NCI-H1105 treated with DMSO at 0.1 percent for 48 hours (cell line): ENCODE results near the gene FUT8.

ENCODE experiments used
- DNase-seq: peaks from one replicate; lab custom pipeline; 2025; lab: John Stamatoyannopoulos, UW

The FUT8 gene

DNA sequence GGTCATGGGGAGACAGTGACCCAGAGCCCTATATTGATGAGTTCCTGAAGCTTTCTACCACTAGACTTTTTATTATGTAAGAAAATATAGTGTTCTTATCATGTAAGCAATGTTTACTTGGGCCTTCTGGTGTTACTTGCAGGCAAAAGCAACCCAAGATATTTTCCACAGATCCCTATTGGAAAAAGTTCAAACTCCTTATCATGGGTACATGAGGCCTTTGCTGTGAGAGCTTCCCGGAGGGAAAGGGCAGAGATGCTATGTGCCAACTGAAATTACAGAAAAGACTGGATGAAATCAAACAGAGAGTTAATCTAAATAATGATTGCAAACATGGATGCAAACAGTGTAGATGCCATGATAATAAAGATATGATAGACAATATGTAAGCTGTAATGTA, 361.5 kb downstream of the FUT8 start:
- DNase-seq, result no peak

DNA sequence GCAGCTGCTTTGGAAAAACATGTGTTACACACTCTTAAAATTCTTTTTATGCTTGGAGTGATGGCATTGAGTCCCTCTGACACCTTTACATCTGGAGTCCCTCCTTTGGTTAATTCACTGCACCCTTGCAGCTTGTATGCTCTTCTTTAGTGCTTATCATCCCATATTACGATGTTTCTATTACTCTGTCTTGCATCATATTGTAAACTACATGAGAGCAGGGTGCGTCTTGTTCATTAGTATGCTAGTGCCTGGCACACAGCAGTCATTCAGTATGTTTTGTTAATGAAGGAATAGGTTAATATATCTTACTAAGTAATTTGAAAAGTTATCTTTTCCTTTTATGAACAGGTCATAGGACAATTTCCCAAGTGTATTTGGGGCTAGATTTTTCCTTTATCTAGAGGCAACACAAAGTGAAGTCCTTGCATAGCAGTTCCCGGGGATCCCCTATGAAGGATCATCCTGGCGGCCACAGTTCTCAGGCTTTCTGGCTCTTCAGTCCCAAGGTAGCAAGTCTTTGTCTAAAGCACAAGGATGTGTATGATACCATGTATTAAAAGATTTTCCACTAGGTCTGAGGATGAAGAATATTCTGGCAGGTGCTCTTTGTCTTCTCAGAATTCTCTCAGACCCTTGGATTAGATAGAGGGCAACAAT, 363.8 kb downstream of the FUT8 start:
- DNase-seq, result no peak

- no peak for DNase-seq
Measured at GRCh38 chr14:65780566-65780965, 368.0 kb downstream of the FUT8 start.

DNA sequence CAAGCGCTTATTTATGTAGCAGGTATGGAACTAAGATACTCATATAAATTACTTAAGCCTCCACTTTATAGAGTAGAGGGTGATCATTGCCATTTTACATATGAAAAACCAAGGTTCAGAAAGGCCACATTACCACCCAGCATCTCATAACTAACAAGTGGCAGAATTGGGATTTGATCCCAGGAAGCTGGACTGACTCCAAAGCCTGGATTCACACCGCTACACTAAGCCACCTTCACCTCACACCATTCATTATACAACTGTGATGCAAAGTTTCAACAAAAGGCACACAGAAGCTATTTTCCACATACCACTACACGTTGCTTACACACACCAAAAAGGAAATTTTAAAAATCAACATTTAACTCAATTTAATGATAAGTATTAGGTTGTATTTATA, 370.6 kb downstream of the FUT8 start:
- DNase-seq, result no peak

GRCh38 chr14:65783576-65783975, 371.0 kb downstream of the FUT8 start:
- DNase-seq, result no peak

GRCh38 chr14:65784574-65784973, 372.0 kb downstream of the FUT8 start:
- DNase-seq, result no peak

DNA sequence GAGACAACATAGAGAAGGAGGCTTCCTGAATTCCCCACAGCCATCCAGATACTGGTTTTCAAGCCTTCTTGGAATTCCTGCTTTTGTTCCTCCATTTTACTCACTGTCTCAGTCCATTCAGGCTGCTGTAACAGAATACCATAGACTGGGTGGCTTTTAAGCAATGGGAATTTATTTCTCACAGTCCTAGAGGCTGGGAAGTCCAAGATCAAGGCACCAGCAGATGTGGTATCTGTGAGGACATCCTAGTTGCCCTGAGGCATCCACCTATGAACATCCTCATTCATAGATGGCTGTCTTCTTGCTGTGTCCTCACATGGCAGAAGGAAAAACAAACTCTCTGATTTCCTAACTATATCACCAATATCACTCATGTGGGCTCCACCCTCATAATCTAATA, 374.9 kb downstream of the FUT8 start:
- no peak for DNase-seq

GRCh38 chr14:65788876-65789275, 376.3 kb downstream of the FUT8 start:
- DNase-seq, result no peak

GRCh38 chr14:65789363-65789762, 376.8 kb downstream of the FUT8 start:
- no peak for DNase-seq

GRCh38 chr14:65790172-65790815, 377.8 kb downstream of the FUT8 start:
- no peak for DNase-seq

- DNase-seq, result no peak
Measured at GRCh38 chr14:65791191-65791981, 378.9 kb downstream of the FUT8 start.

GRCh38 chr14:65792208-65792905, 379.8 kb downstream of the FUT8 start:
- no peak for DNase-seq
